NCI-H2171 (cell line): ENCODE data around the gene TTC32.

Source experiments
- DNase-seq: peaks from one replicate; lab custom pipeline; 2025; lab: John Stamatoyannopoulos, UW

The TTC32 gene

DNA sequence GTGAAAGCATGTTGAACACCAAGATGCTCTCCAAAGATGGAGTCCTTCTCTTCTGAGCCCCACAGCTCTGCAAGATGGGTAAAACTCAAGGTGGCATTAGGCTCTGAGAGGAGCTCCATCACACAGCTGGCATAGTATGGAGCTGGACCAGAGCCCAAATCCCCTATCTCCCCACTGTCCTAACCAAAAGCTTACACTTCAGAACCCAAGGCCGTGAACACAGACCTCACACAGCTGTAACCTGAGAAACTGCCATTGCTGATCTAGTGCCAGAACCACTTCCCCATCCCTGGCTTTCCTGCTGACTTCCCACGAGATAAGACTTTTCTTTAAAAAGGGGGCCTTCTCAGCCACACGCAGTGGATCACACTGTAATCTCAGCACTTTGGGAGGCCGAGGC is 25.0 kb downstream of the TTC32 start:
- DNase-seq = no peak

GRCh38 chr2:19875280-19875679 is 26.5 kb downstream of the TTC32 start:
- DNase-seq = no peak

- DNase-seq = no peak
Observed at GRCh38 chr2:19874726-19875125, 27.1 kb downstream of the TTC32 start.

GRCh38 chr2:19873014-19873413 is 28.8 kb downstream of the TTC32 start:
- no peak for DNase-seq

GRCh38 chr2:19872302-19872701 is 29.5 kb downstream of the TTC32 start:
- no peak for DNase-seq

- no peak for DNase-seq
Observed at GRCh38 chr2:19871836-19872235, 29.9 kb downstream of the TTC32 start.

DNA sequence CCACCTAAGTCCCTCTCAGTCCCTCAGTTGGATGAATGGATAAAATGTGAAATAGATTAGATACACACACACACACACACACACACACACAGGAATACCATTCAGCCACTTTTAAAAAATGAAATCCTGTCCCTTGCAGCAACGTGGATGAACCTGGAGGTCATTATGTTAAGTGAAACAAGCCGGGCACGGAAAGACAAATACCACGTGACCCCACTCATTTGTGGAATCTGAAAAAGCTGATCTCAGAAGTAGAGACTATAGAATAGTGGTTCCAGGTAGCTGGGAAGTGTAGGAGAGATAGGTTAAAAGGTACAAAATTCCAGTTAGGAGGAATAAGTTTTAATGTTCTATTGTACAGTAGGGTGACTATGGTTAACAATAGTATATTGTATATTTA is 31.0 kb downstream of the TTC32 start:
- no peak for DNase-seq

- no peak for DNase-seq
Observed at GRCh38 chr2:19868701-19869580, 32.8 kb downstream of the TTC32 start.

DNA sequence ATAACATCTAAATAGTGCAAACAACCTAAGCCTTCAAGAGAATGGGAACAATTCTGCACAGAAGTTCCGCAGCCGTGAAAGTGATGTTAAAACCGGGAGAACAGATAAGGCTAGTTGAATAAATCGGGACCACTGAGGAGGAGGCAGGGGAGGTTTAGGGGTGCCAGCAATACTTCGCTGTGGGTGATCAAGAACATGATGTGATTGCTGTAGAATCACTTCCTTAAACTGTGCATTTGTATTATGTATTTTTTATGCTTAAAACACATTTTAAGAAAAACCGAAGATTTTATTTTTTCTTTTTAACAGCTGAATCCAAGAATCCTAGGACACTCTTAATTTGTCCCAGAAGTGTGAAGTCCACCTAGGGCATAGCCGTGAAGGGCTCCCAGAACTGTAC is 33.6 kb downstream of the TTC32 start:
- no peak for DNase-seq

GRCh38 chr2:19866771-19867170 is 35.0 kb downstream of the TTC32 start:
- DNase-seq = no peak

DNA sequence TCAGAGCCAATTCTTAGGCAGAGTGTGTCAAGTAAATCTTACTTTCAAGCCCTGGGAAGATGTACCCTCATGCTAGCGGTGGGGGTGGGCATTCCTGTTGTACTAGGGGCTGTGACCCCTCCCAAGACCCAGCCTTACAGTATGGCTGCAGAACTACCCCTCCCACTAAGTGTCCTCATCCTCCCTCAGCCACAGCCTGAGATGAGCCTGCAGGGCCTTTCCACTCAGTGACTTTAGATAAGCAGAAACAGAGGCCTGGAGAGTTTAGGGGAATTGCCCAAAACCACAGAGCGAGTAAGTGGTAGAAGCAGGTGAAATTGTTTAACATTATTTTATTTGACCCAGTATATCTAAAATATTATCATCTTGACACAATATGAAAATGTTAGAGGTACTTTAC is 36.6 kb downstream of the TTC32 start:
- DNase-seq = no peak

- no peak for DNase-seq
Observed at GRCh38 chr2:19864381-19864780, 37.4 kb downstream of the TTC32 start.

- DNase-seq = no peak
Observed at GRCh38 chr2:19863303-19864041, 38.3 kb downstream of the TTC32 start.

GRCh38 chr2:19861813-19862212 is 40.0 kb downstream of the TTC32 start:
- DNase-seq = no peak

DNA sequence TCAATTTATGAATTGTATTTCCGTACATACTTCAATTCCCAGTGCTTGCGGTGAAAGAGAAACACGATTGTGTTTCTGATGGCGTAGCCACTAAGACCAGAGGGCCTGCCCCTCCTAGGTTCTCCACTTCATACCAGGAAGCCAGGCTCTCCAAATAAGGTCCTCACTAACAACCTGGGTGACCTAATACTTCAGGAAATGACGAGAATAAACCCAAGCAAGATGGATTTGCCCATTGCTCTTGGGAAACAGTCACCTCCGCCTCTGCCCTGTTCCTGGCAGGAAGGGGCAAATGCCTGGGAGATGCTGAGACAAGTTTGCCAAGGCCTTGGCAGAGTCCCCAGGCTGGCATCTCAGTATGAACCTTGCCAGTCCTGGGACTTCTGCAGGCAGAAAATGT is 41.8 kb downstream of the TTC32 start:
- no peak for DNase-seq

DNA sequence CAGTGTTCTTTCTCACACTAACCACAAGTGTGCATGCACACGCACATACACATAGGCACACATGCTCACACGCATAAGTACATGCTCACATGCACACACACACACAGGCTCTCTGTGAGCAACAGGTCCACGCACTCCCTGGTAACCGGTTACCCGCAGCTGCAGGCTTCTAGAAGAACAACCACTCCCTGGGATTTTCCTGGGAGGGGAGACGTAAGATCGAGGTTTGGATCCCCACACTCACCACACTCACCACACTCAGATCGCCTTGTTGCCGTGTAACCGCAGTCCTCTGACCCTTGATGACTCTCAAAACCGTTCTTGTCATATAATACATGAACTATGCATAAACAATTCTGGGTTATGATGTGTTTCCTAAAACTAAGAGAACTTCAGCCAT is 42.2 kb downstream of the TTC32 start:
- DNase-seq = no peak

DNA sequence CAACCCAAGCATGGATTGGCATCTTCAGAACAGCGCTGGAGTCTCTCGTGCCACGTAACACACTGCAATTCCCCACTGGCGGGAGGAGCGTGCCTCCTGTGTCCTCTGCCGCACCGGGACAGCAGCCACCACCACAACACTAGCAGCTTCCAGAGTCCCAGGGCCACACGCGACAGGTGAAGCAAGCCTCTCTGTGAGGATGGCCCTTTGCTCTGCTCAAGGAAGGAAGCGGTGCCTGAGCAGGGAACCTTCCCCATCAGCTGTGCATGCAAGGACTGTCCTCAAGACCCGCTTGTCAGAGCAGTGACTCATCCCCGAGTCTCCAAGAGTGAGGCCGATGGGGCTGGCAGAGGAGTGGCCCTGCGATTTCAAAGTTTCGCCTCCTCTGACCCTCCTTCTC is 44.0 kb downstream of the TTC32 start:
- no peak for DNase-seq

GRCh38 chr2:19857100-19857499 is 44.7 kb downstream of the TTC32 start:
- no peak for DNase-seq

- DNase-seq = no peak
Observed at GRCh38 chr2:19855542-19856431, 46.0 kb downstream of the TTC32 start.

- DNase-seq = no peak
Observed at GRCh38 chr2:19854596-19855541, 46.9 kb downstream of the TTC32 start.

GRCh38 chr2:19851116-19851695 is 50.6 kb downstream of the TTC32 start:
- no peak for DNase-seq
